Astrocyte (in vitro differentiated cells and primary cell): ENCODE results near the gene ZNF334. TPM values are rescaled to one million over a fixed set of nuclear protein-coding genes. Genes with fewer than 3 reads are reported as not detected.

Experiments
- DNase-seq: peaks from one replicate; pipeline ENCODE4 v3.0.0-alpha.2; 2010; ENCODE audit warnings: low read depth
- FAIRE-seq: peaks from 2 replicates; lab custom pipeline; 2011; peaks lifted over from hg19 to GRCh38; lab: Jason Lieb, UNC
- H2AFZ ChIP-seq: 2 replicates; pipeline ENCODE4 v1.6.0; 2012; ENCODE audit warnings: low read depth, low read length, inconsistent platforms
- H3K27ac ChIP-seq: 2 replicates; pipeline ENCODE4 v1.5.1; 2011; ENCODE audit warnings: low read depth, low read length, inconsistent platforms
- H3K27me3 ChIP-seq: 2 replicates; pipeline ENCODE4 v1.6.0; 2011; ENCODE audit warnings: low read length, inconsistent platforms; ENCODE audit not compliant: insufficient read depth
- H3K36me3 ChIP-seq: 2 replicates; pipeline ENCODE4 v1.5.1; 2011; ENCODE audit warnings: low read length, inconsistent platforms; ENCODE audit not compliant: insufficient read depth
- H3K4me1 ChIP-seq: 2 replicates; pipeline ENCODE4 v1.5.1; 2011; ENCODE audit warnings: low read length, inconsistent platforms; ENCODE audit not compliant: insufficient read depth
- H3K4me2 ChIP-seq: 2 replicates; pipeline ENCODE4 v1.6.0; 2012; ENCODE audit warnings: low read length, inconsistent platforms
- H3K4me3 ChIP-seq: 2 replicates; pipeline ENCODE4 v1.5.1; 2011; ENCODE audit warnings: low read depth, mild to moderate bottlenecking, low read length, inconsistent platforms; ENCODE audit not compliant: insufficient read depth
- H3K79me2 ChIP-seq: 2 replicates; pipeline ENCODE4 v1.6.0; 2012; ENCODE audit warnings: mild to moderate bottlenecking, low read length, inconsistent platforms; ENCODE audit not compliant: insufficient read depth
- H3K9ac ChIP-seq: 2 replicates; pipeline ENCODE4 v1.6.0; 2012; ENCODE audit warnings: mild to moderate bottlenecking, low read length, inconsistent platforms
- H3K9me3 ChIP-seq: 2 replicates; pipeline ENCODE4 v1.5.1; 2012; ENCODE audit warnings: low read depth, mild to moderate bottlenecking, low read length, inconsistent platforms; ENCODE audit not compliant: insufficient read depth
- H4K20me1 ChIP-seq: 2 replicates; pipeline ENCODE4 v1.6.0; 2012; ENCODE audit warnings: low read length, inconsistent platforms; ENCODE audit not compliant: insufficient read depth
- H3K27ac Mint-ChIP-seq: one replicate; pipeline ENCODE4 v1.8.0; 2021; ENCODE audit warnings: mild to moderate bottlenecking, mixed read lengths; ENCODE audit not compliant: unreplicated experiment
- H3K27me3 Mint-ChIP-seq: one replicate; pipeline ENCODE4 v1.8.0; 2021; ENCODE audit warnings: low read depth, mixed read lengths; ENCODE audit not compliant: unreplicated experiment
- H3K36me3 Mint-ChIP-seq: one replicate; pipeline ENCODE4 v1.8.0; 2021; ENCODE audit warnings: low read depth, mixed read lengths; ENCODE audit not compliant: unreplicated experiment
- H3K4me1 Mint-ChIP-seq: one replicate; pipeline ENCODE4 v1.8.0; 2021; ENCODE audit warnings: low read depth, mixed read lengths; ENCODE audit not compliant: unreplicated experiment
- H3K4me3 Mint-ChIP-seq: one replicate; pipeline ENCODE4 v1.8.0; 2021; ENCODE audit warnings: mild to moderate bottlenecking, moderate library complexity, mixed read lengths; ENCODE audit not compliant: unreplicated experiment
- H3K9me3 Mint-ChIP-seq: one replicate; pipeline ENCODE4 v1.8.0; 2021; ENCODE audit warnings: mild to moderate bottlenecking, mixed read lengths; ENCODE audit not compliant: unreplicated experiment
- CTCF ChIP-seq: IDR thresholded peaks from 2 replicates; pipeline ENCODE4 v1.5.1; 2011; ENCODE audit warnings: low read depth, mild to moderate bottlenecking, inconsistent platforms, low read length, moderate library complexity; ENCODE audit not compliant: insufficient read depth
- EZH2 ChIP-seq: IDR thresholded peaks from 2 replicates; pipeline ENCODE4 v1.6.1; 2012; ENCODE audit warnings: mild to moderate bottlenecking, low read length, inconsistent platforms; ENCODE audit not compliant: insufficient read depth
- total RNA-seq: library from RNA; stranded (reverse); gene quantifications from 2 replicates; pipeline ENCODE4 v1.2.1, GENCODE V29; 2021

The ZNF334 gene
- total RNA-seq, 1 donor from 2014 or later: 9.3 TPM

- H3K27me3 Mint-ChIP-seq: peaks cover 10% of the 10 kb centered on the region
- no peak for FAIRE-seq
- H3K4me3 Mint-ChIP-seq: no peak overlapping the region
- H3K27ac Mint-ChIP-seq: no peak overlapping the region
- no peak overlapping the region for H3K27ac ChIP-seq
- no peaks in the 10 kb centered on the region for H3K4me1 Mint-ChIP-seq
- no peaks in the 10 kb centered on the region for H3K36me3 ChIP-seq
- H3K9me3 ChIP-seq: no peaks in the 10 kb centered on the region
- H3K27me3 ChIP-seq: peaks cover 8% of the 10 kb centered on the region
- H3K4me3 ChIP-seq: no peak overlapping the region
- no peaks in the 10 kb centered on the region for H3K36me3 Mint-ChIP-seq
- H3K79me2 ChIP-seq: no peaks in the 10 kb centered on the region
- DNase-seq: no peak
- TF ChIP-seq CTCF (no peak), EZH2 (no peak)
- H3K4me2 ChIP-seq: no peak overlapping the region
- H4K20me1 ChIP-seq: no peaks in the 10 kb centered on the region
- H3K4me1 ChIP-seq: no peaks in the 10 kb centered on the region
- no peak overlapping the region for H2AFZ ChIP-seq
- H3K9me3 Mint-ChIP-seq: no peaks in the 10 kb centered on the region
- no peak overlapping the region for H3K9ac ChIP-seq
Measured at GRCh38 chr20:46543959-46544358, 30.6 kb upstream of the ZNF334 start.

- DNase-seq (no peak), FAIRE-seq (no peak)
- Histone ChIP-seq H3K4me3 (no peak overlapping the region), H3K27me3 (peaks cover 8% of the 10 kb centered on the region), H3K36me3 (no peaks in the 10 kb centered on the region), H3K4me2 (no peak overlapping the region), H3K4me1 (no peaks in the 10 kb centered on the region), H3K9ac (no peak overlapping the region), H4K20me1 (no peaks in the 10 kb centered on the region), H3K9me3 (no peaks in the 10 kb centered on the region), H2AFZ (no peak overlapping the region), H3K27ac (no peak overlapping the region), H3K79me2 (no peaks in the 10 kb centered on the region)
- no peaks in the 10 kb centered on the region for H3K4me1 Mint-ChIP-seq
- no peak overlapping the region for H3K27ac Mint-ChIP-seq
- no peaks in the 10 kb centered on the region for H3K36me3 Mint-ChIP-seq
- no peaks in the 10 kb centered on the region for H3K9me3 Mint-ChIP-seq
- peaks cover 14% of the 10 kb centered on the region for H3K27me3 Mint-ChIP-seq
- no peak for TF ChIP-seq CTCF
- TF ChIP-seq EZH2: no peak
- no peak overlapping the region for H3K4me3 Mint-ChIP-seq
Measured at GRCh38 chr20:46543033-46543432, 29.7 kb upstream of the ZNF334 start.

GRCh38 chr20:46541229-46541935 lies 28.0 kb upstream of the ZNF334 start:
- no peaks in the 10 kb centered on the region for H3K9me3 Mint-ChIP-seq
- TF ChIP-seq CTCF (no peak), EZH2 (no peak)
- no peaks in the 10 kb centered on the region for H3K36me3 Mint-ChIP-seq
- Histone ChIP-seq H3K9me3 (no peaks in the 10 kb centered on the region), H3K27me3 (peaks cover 8% of the 10 kb centered on the region), H3K27ac (no peak overlapping the region), H3K36me3 (no peaks in the 10 kb centered on the region), H3K4me3 (no peak overlapping the region), H3K4me2 (no peak overlapping the region), H4K20me1 (no peaks in the 10 kb centered on the region), H3K9ac (no peak overlapping the region), H2AFZ (no peak overlapping the region), H3K79me2 (no peaks in the 10 kb centered on the region), H3K4me1 (no peaks in the 10 kb centered on the region)
- H3K27ac Mint-ChIP-seq: no peak overlapping the region
- DNase-seq (no peak), FAIRE-seq (no peak)
- peaks cover 18% of the 10 kb centered on the region for H3K27me3 Mint-ChIP-seq
- H3K4me1 Mint-ChIP-seq: no peaks in the 10 kb centered on the region
- H3K4me3 Mint-ChIP-seq: no peak overlapping the region
